ENCODE measurements around the gene RAP1A.

The RAP1A gene

GRCh38 chr1:111720977-111721786 is 101.6 kb downstream of the RAP1A start:
- no peak for DNase-seq

GRCh38 chr1:111723091-111723806 is 103.7 kb downstream of the RAP1A start:
- no peak for DNase-seq

GRCh38 chr1:111723871-111724270 is 104.3 kb downstream of the RAP1A start:
- DNase-seq: no peak

- no peak for DNase-seq
Observed at GRCh38 chr1:111725192-111725591, 105.6 kb downstream of the RAP1A start.

- no peak for DNase-seq
Observed at GRCh38 chr1:111727056-111727455, 107.5 kb downstream of the RAP1A start.

GRCh38 chr1:111729271-111729921 is 109.8 kb downstream of the RAP1A start:
- DNase-seq: no peak

GRCh38 chr1:111729946-111730681 is 110.5 kb downstream of the RAP1A start:
- no peak for DNase-seq

- no peak for DNase-seq
Observed at GRCh38 chr1:111730706-111731105, 111.1 kb downstream of the RAP1A start.

GRCh38 chr1:111731956-111732355 is 112.4 kb downstream of the RAP1A start:
- no peak for DNase-seq

- DNase-seq: no peak
Observed at GRCh38 chr1:111732718-111733117, 113.1 kb downstream of the RAP1A start.

GRCh38 chr1:111733183-111733991 is 113.8 kb downstream of the RAP1A start:
- DNase-seq: no peak

- no peak for DNase-seq
Observed at GRCh38 chr1:111733992-111734341, 114.4 kb downstream of the RAP1A start.

- no peak for DNase-seq
Observed at GRCh38 chr1:111734426-111734825, 114.8 kb downstream of the RAP1A start.

- no peak for DNase-seq
Observed at GRCh38 chr1:111734856-111735255, 115.3 kb downstream of the RAP1A start.

GRCh38 chr1:111735321-111735720 is 115.7 kb downstream of the RAP1A start:
- no peak for DNase-seq

- DNase-seq: no peak
Observed at GRCh38 chr1:111735858-111736544, 116.4 kb downstream of the RAP1A start.

- DNase-seq: no peak
Observed at GRCh38 chr1:111736548-111737215, 117.1 kb downstream of the RAP1A start.

GRCh38 chr1:111737216-111738132 is 117.9 kb downstream of the RAP1A start:
- no peak for DNase-seq

GRCh38 chr1:111738133-111738435 is 118.5 kb downstream of the RAP1A start:
- DNase-seq: no peak
